ENCODE measurements around the gene CARS1. TPM values are rescaled to one million over a fixed set of nuclear protein-coding genes. Genes with fewer than 3 reads are reported as not detected.

The CARS1 gene
- total and polyA plus RNA-seq, 10 of the 15 experiments (the other 5 are each of a cell fraction or from before 2014, with no cell fraction given), result 7.8 to 60.6 (median 45.7) TPM

- Histone ChIP-seq H3K4me1 (ENCODE audit: control insufficient read depth, insufficient read depth, low read length) (peaks cover 10% of the 10 kb centered on the region), H4K20me1 (ENCODE audit: control insufficient read depth, insufficient read depth) (no peaks in the 10 kb centered on the region), H3K9ac (ENCODE audit: control insufficient read depth, insufficient read depth, low read length) (no peak overlapping the region), H3K36me3 (ENCODE audit: control insufficient read depth in 2 of 2, insufficient read depth in 2 of 2, low read length in 1 of 2) (peaks cover 19 to 46% of the 10 kb centered on the region in 2 experiments), H2AFZ (ENCODE audit: control insufficient read depth, low read depth, low read length) (no peak overlapping the region), H3K9me3 (replicated peaks; ENCODE audit: control insufficient read depth, insufficient read depth, low read length) (no peaks in the 10 kb centered on the region), H3K4me3 (no peak overlapping the region), H3K4me2 (ENCODE audit: control insufficient read depth, insufficient read depth) (no peak overlapping the region), H3K27me3 (replicated peaks in 1 of 2; ENCODE audit: control insufficient read depth in 2 of 2, insufficient read depth in 2 of 2, low read length in 1 of 2) (no peaks in the 10 kb centered on the region), H3K79me2 (ENCODE audit: control insufficient read depth, insufficient read depth, low read length) (no peaks in the 10 kb centered on the region), H3K27ac (ENCODE audit: control insufficient read depth, insufficient read depth) (no peak overlapping the region)
- RAD21 ChIA-PET (ENCODE audit: unreplicated experiment), result interaction anchor here (1.3 to 3.0 kb wide), 2 partner anchors 26 to 483 kb away, joined by 4 to 42 read pairs; partner anchors contain the start of gene NAP1L4
- in situ Hi-C loops (cut with MboI) (no loop called here), intact Hi-C loops (cut with micrococcal nuclease; ENCODE audit: unreplicated experiment) (no loop called here)
- ATAC-seq (no peak), DNase-seq (ENCODE audit: low read depth, low spot score) (no peak), FAIRE-seq (no peak)
- TF ChIP-seq ZNF207 (IDR thresholded peaks at IDR 0.05; ENCODE audit: borderline replicate concordance) (no peak), ZNF24 (IDR thresholded peaks at IDR 0.05) (no peak), MTA2 (IDR thresholded peaks at IDR 0.05; ENCODE audit: low read depth) (no peak), ZNF217 (IDR thresholded peaks at IDR 0.05) (no peak), TAF1 (IDR thresholded peaks at IDR 0.05; ENCODE audit: borderline replicate concordance, low read depth, low read length) (no peak), ZBED1 (IDR thresholded peaks at IDR 0.05; ENCODE audit: borderline replicate concordance) (no peak), JUND (IDR thresholded peaks at IDR 0.05; ENCODE audit: low read depth, low read length) (no peak), ESRRA (IDR thresholded peaks at IDR 0.05; ENCODE audit: low read length) (no peak), SIX5 (IDR thresholded peaks at IDR 0.05; ENCODE audit: low read depth, low read length, severe bottlenecking) (no peak), ASH2L (IDR thresholded peaks at IDR 0.05; ENCODE audit: borderline replicate concordance, low read depth) (no peak), PAX5 (IDR thresholded peaks at IDR 0.05; ENCODE audit: borderline replicate concordance, low read depth, low read length) (no peak), BRCA1 (IDR thresholded peaks at IDR 0.05; ENCODE audit: low read depth, low read length) (no peak)
- SMC1A ChIA-PET (ENCODE audit: uncharacterized antibody, unreplicated experiment), result interaction anchor here (3.7 kb wide), 1 partner anchor 41 kb away, joined by 24 read pairs; no protein-coding TSS in a partner anchor
- POLR2A ChIA-PET, result interaction anchor here (0.7 to 4.3 kb wide), 3 partner anchors 26 to 1161 kb away, joined by 3 to 34 read pairs (median 4); no protein-coding TSS in a partner anchor
- no TSS peak for BruUV-seq (replicated peaks)
- 97% methylated on average over 10 of the region's 10 CpGs for WGBS (ENCODE audit: insufficient coverage, insufficient replicate concordance, low lambda C conversion rate, missing lambda C conversion rate)
- CTCF ChIA-PET, result interaction anchor here (1.0 to 3.3 kb wide), 3 partner anchors 22 to 44 kb away, joined by 4 to 17 read pairs (median 5); no protein-coding TSS in a partner anchor
Measured at GRCh38 chr11:3015796-3016195, 41.4 kb downstream of the CARS1 start.

All from GM12878 (cell line).